Caco-2 (cell line): Measurements from ENCODE around the gene SH3BP5. TPM values are rescaled to one million over a fixed set of nuclear protein-coding genes. Genes with fewer than 3 reads are reported as not detected.

ENCODE experiments used
- BruUV-seq: library from RNA; stranded (reverse); fragments of 400-500 nt; replicated peaks from 2 replicates; lab custom pipeline; 2021; lab: Mats Ljungman, UMichigan
- CTCF ChIA-PET: fragments of 300-600 bp; sonication (Branson Sonifier 250); formaldehyde crosslinking; loops from one replicate; lab custom pipeline; 2022; ENCODE audit warnings: antibody characterized with exemption; lab: Charles Lee
- POLR2A ChIA-PET: fragments of 300-600 bp; sonication (Branson Sonifier 250); formaldehyde crosslinking; loops from one replicate; lab custom pipeline; 2022; ENCODE audit warnings: antibody characterized with exemption; lab: Charles Lee
- DNase-seq, 2 experiments: peaks; one replicate each; pipeline versions ENCODE4 v3.0.0 to v3.0.0-alpha.2; 2020 to 2022
- H3K27me3 ChIP-seq: replicated peaks from 2 replicates; pipeline ENCODE4 v1.6.0; 2011; ENCODE audit warnings: low read length; ENCODE audit not compliant: control insufficient read depth, insufficient read depth
- H3K36me3 ChIP-seq: 2 replicates; pipeline ENCODE4 v1.5.1; 2011; ENCODE audit warnings: low read length; ENCODE audit not compliant: control insufficient read depth, insufficient read depth
- H3K4me1 ChIP-seq: fragments of 250-450 bp; sonication (Bioruptor Pico); 2 replicates; pipeline ENCODE4 v1.5.1; 2020; ENCODE audit warnings: mild to moderate bottlenecking
- H3K4me3 ChIP-seq: 2 replicates; pipeline ENCODE4 v1.5.1; 2011; ENCODE audit warnings: low read depth, mild to moderate bottlenecking, control low read depth, low read length
- H3K9me3 ChIP-seq: fragments of 250-450 bp; sonication (Bioruptor Pico); 2 replicates; pipeline ENCODE4 v1.5.1; 2020; ENCODE audit warnings: mild to moderate bottlenecking, moderate library complexity
- H3K27ac Mint-ChIP-seq: one replicate; pipeline ENCODE4 v1.8.0; 2022; ENCODE audit warnings: mixed read lengths; ENCODE audit not compliant: unreplicated experiment
- H3K27me3 Mint-ChIP-seq: one replicate; pipeline ENCODE4 v1.8.0; 2022; ENCODE audit warnings: mixed read lengths; ENCODE audit not compliant: insufficient read depth, unreplicated experiment
- H3K36me3 Mint-ChIP-seq: one replicate; pipeline ENCODE4 v1.8.0; 2022; ENCODE audit warnings: mild to moderate bottlenecking, mixed read lengths; ENCODE audit not compliant: insufficient read depth, unreplicated experiment
- H3K4me1 Mint-ChIP-seq: one replicate; pipeline ENCODE4 v1.8.0; 2022; ENCODE audit warnings: low read depth, mixed read lengths; ENCODE audit not compliant: unreplicated experiment
- H3K4me3 Mint-ChIP-seq: one replicate; pipeline ENCODE4 v1.8.0; 2022; ENCODE audit warnings: mild to moderate bottlenecking, moderate library complexity, mixed read lengths; ENCODE audit not compliant: unreplicated experiment
- H3K9me3 Mint-ChIP-seq: one replicate; pipeline ENCODE4 v1.8.0; 2022; ENCODE audit warnings: mixed read lengths; ENCODE audit not compliant: unreplicated experiment
- intact Hi-C: fragments of 100-400 bp; cut with micrococcal nuclease; formaldehyde crosslinking; loops from one replicate; pipeline ENCODE4 v1.10.0; 2022; ENCODE audit not compliant: unreplicated experiment
- total RNA-seq: library from RNA; stranded (reverse); gene quantifications from 2 replicates; pipeline ENCODE4 v1.2.3, GENCODE V29; 2022
- TF ChIP-seq, protein P1 (sequence below), 2 experiments: fragments of 200-600 bp in 1 of 2; IDR thresholded peaks; 1 replicate in 1 of 2; 2 replicates in 1 of 2; pipeline versions ENCODE4 v1.5.1 to v1.8.0; 2011 to 2022; ENCODE audit warnings: antibody characterized with exemption in 1 of 2, control low read depth in 1 of 2, inconsistent platforms in 1 of 2, low read depth in 1 of 2, low read length in 1 of 2, mild to moderate bottlenecking in 1 of 2, moderate library complexity in 1 of 2; ENCODE audit not compliant: insufficient read depth in 1 of 2, severe bottlenecking in 1 of 2, unreplicated experiment in 1 of 2

SH3BP5 gene
- total RNA-seq, 1 experiment from 2014 or later = 26.1 TPM

DNA sequence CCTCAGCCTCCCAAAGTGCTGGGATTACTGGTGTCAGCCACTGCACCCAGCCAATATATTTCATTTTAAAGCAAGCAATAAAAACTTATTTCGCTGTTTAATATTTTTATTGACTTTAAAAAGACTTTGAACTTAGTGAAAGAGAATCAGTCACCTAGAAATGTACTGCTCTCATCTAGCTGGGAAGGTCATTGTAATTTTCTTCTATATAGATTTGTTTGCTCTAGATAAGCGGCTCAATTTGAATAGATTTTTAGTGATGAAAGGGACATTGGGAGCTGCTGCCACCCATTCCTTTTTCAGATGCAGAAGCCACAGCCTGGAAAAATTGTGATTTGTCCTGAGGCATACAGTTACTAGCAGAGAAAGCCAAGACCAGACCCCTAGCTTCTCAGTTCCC lies 86.2 kb downstream of the SH3BP5 start:
- BruUV-seq = no TSS peak
- no peak for DNase-seq
- Histone ChIP-seq H3K27me3 (no peaks in the 10 kb centered on the region), H3K4me1 (peaks cover 5% of the 10 kb centered on the region), H3K9me3 (no peaks in the 10 kb centered on the region), H3K36me3 (no peaks in the 10 kb centered on the region; the same call in none of the 2 replicates), H3K4me3 (no peak overlapping the region)
- H3K4me3 Mint-ChIP-seq = no peak overlapping the region
- H3K27ac Mint-ChIP-seq = no peak overlapping the region
- no peaks in the 10 kb centered on the region for H3K9me3 Mint-ChIP-seq
- H3K4me1 Mint-ChIP-seq = peaks cover 25% of the 10 kb centered on the region
- intact Hi-C loops = loop anchor here (10.0 kb wide), 1 partner anchor 141 kb away; no protein-coding TSS in a partner anchor
- H3K27me3 Mint-ChIP-seq = no peaks in the 10 kb centered on the region
- TF ChIP-seq, protein P1, sequence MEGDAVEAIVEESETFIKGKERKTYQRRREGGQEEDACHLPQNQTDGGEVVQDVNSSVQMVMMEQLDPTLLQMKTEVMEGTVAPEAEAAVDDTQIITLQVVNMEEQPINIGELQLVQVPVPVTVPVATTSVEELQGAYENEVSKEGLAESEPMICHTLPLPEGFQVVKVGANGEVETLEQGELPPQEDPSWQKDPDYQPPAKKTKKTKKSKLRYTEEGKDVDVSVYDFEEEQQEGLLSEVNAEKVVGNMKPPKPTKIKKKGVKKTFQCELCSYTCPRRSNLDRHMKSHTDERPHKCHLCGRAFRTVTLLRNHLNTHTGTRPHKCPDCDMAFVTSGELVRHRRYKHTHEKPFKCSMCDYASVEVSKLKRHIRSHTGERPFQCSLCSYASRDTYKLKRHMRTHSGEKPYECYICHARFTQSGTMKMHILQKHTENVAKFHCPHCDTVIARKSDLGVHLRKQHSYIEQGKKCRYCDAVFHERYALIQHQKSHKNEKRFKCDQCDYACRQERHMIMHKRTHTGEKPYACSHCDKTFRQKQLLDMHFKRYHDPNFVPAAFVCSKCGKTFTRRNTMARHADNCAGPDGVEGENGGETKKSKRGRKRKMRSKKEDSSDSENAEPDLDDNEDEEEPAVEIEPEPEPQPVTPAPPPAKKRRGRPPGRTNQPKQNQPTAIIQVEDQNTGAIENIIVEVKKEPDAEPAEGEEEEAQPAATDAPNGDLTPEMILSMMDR (IDR thresholded peaks at IDR 0.05; ENCODE audit: insufficient read depth in 1 of 2, low read depth in 1 of 2, low read length in 1 of 2, severe bottlenecking in 1 of 2, unreplicated experiment in 1 of 2) = no peak
- peaks cover 70% of the 10 kb centered on the region for H3K36me3 Mint-ChIP-seq
- ChIA-PET POLR2A (interaction anchor here (0.6 kb wide), 1 partner anchor 40 kb away, joined by 3 read pairs; the partner anchor contains the start of gene CAPN7), CTCF (interaction anchor here (0.5 kb wide), 1 partner anchor 72 kb away, joined by 7 read pairs; no protein-coding TSS in a partner anchor)

DNA sequence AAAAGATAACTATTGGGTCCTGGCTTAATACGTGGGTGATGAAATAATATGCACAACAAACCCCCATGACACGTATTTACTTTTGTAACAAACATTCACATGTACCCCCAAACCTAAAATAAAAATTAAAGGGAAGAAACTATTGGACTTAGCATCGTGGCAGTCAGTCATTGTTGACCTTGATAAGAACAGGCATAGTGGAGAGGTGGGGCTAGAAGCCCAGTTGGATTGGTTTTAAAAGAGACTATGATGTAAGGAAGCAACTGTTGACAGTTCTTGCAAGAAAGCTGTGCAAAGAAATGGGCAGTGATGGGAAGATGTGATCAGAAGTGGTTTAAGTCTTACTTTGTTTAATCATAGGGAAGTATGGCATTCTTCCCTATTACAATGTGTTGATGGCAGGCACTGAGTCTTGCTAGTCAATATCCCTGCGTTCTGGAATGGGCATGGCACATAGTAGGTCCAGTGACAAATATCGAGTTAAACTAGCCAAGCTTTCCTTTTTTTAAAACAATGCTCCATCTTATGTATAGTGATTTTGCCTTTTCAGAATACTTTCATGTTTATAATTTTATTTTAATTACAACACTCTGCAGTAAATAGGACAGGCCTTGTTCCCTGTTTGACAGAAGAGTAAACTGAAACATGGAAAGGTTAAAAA lies 88.4 kb downstream of the SH3BP5 start:
- ChIA-PET POLR2A (no interaction called here), CTCF (no interaction called here)
- Mint-ChIP-seq H3K4me3 (no peak overlapping the region), H3K27me3 (no peaks in the 10 kb centered on the region), H3K36me3 (peaks cover 65% of the 10 kb centered on the region), H3K4me1 (peaks cover 25% of the 10 kb centered on the region), H3K27ac (no peak overlapping the region), H3K9me3 (no peaks in the 10 kb centered on the region)
- Histone ChIP-seq H3K27me3 (no peaks in the 10 kb centered on the region), H3K4me1 (peaks cover 5% of the 10 kb centered on the region), H3K9me3 (no peaks in the 10 kb centered on the region), H3K36me3 (no peaks in the 10 kb centered on the region; the same call in 1 of the 2 replicates), H3K4me3 (no peak overlapping the region)
- TF ChIP-seq, protein P1 (IDR thresholded peaks at IDR 0.05; ENCODE audit: insufficient read depth in 1 of 2, low read depth in 1 of 2, low read length in 1 of 2, severe bottlenecking in 1 of 2, unreplicated experiment in 1 of 2) = no peak
- DNase-seq = no peak
- BruUV-seq = no TSS peak
- intact Hi-C loops = loop anchor here (10.0 kb wide), 1 partner anchor 139 kb away; no protein-coding TSS in a partner anchor

DNA sequence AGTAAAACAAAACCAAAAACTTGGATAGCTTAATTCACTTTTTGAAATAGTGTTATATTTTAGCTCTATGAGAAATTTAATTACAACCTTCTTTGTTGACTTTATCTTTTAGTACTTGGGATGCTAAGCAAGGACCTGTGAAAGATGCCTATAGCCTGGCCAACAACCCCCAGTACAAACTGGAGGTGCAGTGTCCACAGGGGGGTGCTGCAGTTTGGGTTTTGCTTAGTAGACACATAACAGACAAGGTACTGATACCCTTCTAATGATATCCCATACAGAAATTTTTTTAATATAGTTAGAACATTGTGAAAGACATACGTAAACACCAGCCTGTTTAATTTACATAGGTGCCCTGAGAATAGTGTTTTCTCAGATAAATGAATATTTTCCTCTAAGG lies 91.0 kb downstream of the SH3BP5 start:
- no peak overlapping the region for H3K4me3 ChIP-seq
- H3K4me3 Mint-ChIP-seq = no peak overlapping the region
- ChIA-PET POLR2A (no interaction called here), CTCF (no interaction called here)
- H3K36me3 ChIP-seq = no peaks in the 10 kb centered on the region
- no peaks in the 10 kb centered on the region for H3K9me3 Mint-ChIP-seq
- TF ChIP-seq, protein P1 (IDR thresholded peaks at IDR 0.05; ENCODE audit: insufficient read depth in 1 of 2, low read depth in 1 of 2, low read length in 1 of 2, severe bottlenecking in 1 of 2, unreplicated experiment in 1 of 2) = peak; percentile 19 to 48
- no peaks in the 10 kb centered on the region for H3K9me3 ChIP-seq
- H3K27me3 ChIP-seq = no peaks in the 10 kb centered on the region
- peaks cover 5% of the 10 kb centered on the region for H3K4me1 ChIP-seq
- no peak overlapping the region for H3K27ac Mint-ChIP-seq
- BruUV-seq = no TSS peak
- intact Hi-C loops = loop anchor here (10.0 kb wide), 1 partner anchor 137 kb away; no protein-coding TSS in a partner anchor
- H3K36me3 Mint-ChIP-seq = peaks cover 49% of the 10 kb centered on the region
- DNase-seq = peak; percentile 40 to 49
- H3K27me3 Mint-ChIP-seq = no peaks in the 10 kb centered on the region
- peaks cover 18% of the 10 kb centered on the region for H3K4me1 Mint-ChIP-seq
